ENCODE results near the gene SYNPR. TPM values are rescaled to one million over a fixed set of nuclear protein-coding genes. Genes with fewer than 3 reads are reported as not detected.

The SYNPR gene
- total and polyA plus RNA-seq, 5 experiments from 2014 or later, result not detected

- DNase-seq (no peak), ATAC-seq (no peak)
- POLR2A ChIA-PET, result no interaction called here
- H3K4me1 Mint-ChIP-seq, result no peaks in the 10 kb centered on the region
- no peaks in the 10 kb centered on the region for H3K36me3 Mint-ChIP-seq
- no peak overlapping the region for H3K4me3 Mint-ChIP-seq
- H3K27me3 Mint-ChIP-seq, result no peaks in the 10 kb centered on the region
- H3K9me3 Mint-ChIP-seq, result no peaks in the 10 kb centered on the region
- H3K27ac Mint-ChIP-seq, result no peak overlapping the region
Observed at GRCh38 chr3:63324621-63325020, 46.5 kb downstream of the SYNPR start.

DNA sequence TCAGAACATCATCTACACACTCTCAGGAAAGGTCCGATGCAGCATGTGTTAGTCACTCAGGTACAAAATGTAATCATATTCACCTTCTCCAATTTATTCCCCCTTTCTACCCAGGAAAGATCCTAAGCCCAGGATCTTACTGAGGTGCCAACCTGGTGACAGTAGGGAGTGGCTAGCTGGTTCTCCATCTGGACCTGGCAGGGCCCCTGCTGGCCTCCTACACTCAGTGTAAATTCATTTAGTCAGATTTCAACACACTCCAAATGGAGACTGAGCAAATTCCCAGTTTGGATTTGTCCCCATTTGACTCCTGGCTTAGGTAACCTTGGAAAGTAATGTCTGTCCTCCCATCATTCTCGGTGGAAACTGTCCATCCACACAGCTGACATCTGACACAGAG lies 47.3 kb downstream of the SYNPR start:
- Mint-ChIP-seq H3K9me3 (no peaks in the 10 kb centered on the region), H3K27me3 (no peaks in the 10 kb centered on the region), H3K36me3 (no peaks in the 10 kb centered on the region), H3K4me3 (no peak overlapping the region), H3K27ac (no peak overlapping the region), H3K4me1 (no peaks in the 10 kb centered on the region)
- no peak for DNase-seq
- ATAC-seq, result no peak
- POLR2A ChIA-PET, result no interaction called here

GRCh38 chr3:63328365-63328764 lies 50.3 kb downstream of the SYNPR start:
- no peaks in the 10 kb centered on the region for H3K9me3 Mint-ChIP-seq
- no peak overlapping the region for H3K27ac Mint-ChIP-seq
- ATAC-seq (no peak), DNase-seq (no peak)
- no peaks in the 10 kb centered on the region for H3K4me1 Mint-ChIP-seq
- H3K4me3 Mint-ChIP-seq, result no peak overlapping the region
- H3K27me3 Mint-ChIP-seq, result peaks cover 0 to 6% (median 3%) of the 10 kb centered on the region in 5 donors
- POLR2A ChIA-PET, result no interaction called here
- H3K36me3 Mint-ChIP-seq, result no peaks in the 10 kb centered on the region

GRCh38 chr3:63331520-63331919 lies 53.4 kb downstream of the SYNPR start:
- ATAC-seq (no peak), DNase-seq (no peak)
- no peak overlapping the region for H3K27ac Mint-ChIP-seq
- POLR2A ChIA-PET, result no interaction called here
- H3K4me1 Mint-ChIP-seq, result no peaks in the 10 kb centered on the region
- H3K36me3 Mint-ChIP-seq, result no peaks in the 10 kb centered on the region
- H3K27me3 Mint-ChIP-seq, result peaks cover 0 to 6% (median 3%) of the 10 kb centered on the region in 5 donors
- no peak overlapping the region for H3K4me3 Mint-ChIP-seq
- H3K9me3 Mint-ChIP-seq, result no peaks in the 10 kb centered on the region

GRCh38 chr3:63333815-63334214 lies 55.7 kb downstream of the SYNPR start:
- Mint-ChIP-seq H3K4me3 (no peak overlapping the region), H3K36me3 (no peaks in the 10 kb centered on the region), H3K4me1 (no peaks in the 10 kb centered on the region), H3K27me3 (peaks cover 0 to 6% (median 3%) of the 10 kb centered on the region in 5 donors), H3K27ac (no peak overlapping the region), H3K9me3 (no peaks in the 10 kb centered on the region)
- POLR2A ChIA-PET, result no interaction called here
- no peak for ATAC-seq
- no peak for DNase-seq

DNA sequence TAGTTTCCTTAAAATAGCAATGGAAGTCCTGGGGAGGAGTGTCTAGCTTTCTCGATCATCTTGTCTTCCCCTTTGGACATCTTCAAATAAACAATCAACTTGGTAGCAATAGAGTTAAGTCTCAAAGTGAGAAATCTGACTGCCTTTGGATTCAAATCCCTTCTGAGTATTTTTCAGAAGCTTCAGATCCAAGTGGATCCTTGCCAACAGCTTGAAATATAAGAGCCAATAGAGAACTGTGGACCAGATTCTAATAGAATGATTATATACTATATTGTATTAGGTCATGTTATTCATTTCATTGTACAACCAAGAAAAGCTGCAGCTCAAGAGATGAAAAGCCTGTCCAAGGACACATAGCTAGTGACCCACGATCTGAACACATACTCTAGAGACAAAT lies 60.2 kb downstream of the SYNPR start:
- Mint-ChIP-seq H3K4me3 (no peak overlapping the region), H3K4me1 (no peaks in the 10 kb centered on the region), H3K36me3 (peaks cover 0 to 3% (median 0%) of the 10 kb centered on the region in 3 donors), H3K27ac (no peak overlapping the region), H3K27me3 (peaks cover 0 to 4% (median 2%) of the 10 kb centered on the region in 5 donors), H3K9me3 (peaks cover 0 to 6% (median 0%) of the 10 kb centered on the region in 9 donors)
- ATAC-seq, result no peak
- no peak for DNase-seq
- POLR2A ChIA-PET, result no interaction called here

DNA sequence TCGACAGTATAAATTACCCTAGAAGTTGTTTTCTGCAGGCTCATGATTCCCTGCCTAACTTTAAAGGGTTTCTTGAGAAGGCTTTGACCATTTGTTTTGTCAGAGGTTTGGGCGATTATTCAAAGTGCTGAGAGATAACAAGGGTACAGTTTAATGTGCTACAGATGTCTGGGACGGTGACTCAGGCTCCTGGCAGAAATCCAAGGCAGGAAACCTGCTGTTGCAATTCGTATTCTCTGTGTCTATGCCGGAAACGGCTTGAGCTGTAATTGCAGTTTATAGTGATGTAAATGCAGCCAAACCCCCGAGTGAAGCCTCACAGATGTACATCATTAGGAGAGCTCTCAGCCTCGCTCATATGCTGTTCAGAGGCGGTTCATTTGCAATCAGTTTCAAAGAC lies 65.6 kb downstream of the SYNPR start:
- H3K9me3 Mint-ChIP-seq, result peaks cover 0 to 6% (median 0%) of the 10 kb centered on the region in 9 donors
- H3K36me3 Mint-ChIP-seq, result peaks cover 0 to 3% (median 0%) of the 10 kb centered on the region in 3 donors
- H3K27me3 Mint-ChIP-seq, result peaks cover 0 to 13% (median 6%) of the 10 kb centered on the region in 5 donors
- peaks cover 0 to 2% (median 0%) of the 10 kb centered on the region in 4 donors for H3K4me1 Mint-ChIP-seq
- DNase-seq, result no peak
- POLR2A ChIA-PET, result no interaction called here
- no peak for ATAC-seq
- H3K4me3 Mint-ChIP-seq, result no peak overlapping the region
- H3K27ac Mint-ChIP-seq, result no peak overlapping the region

GRCh38 chr3:63344661-63345060 lies 66.6 kb downstream of the SYNPR start:
- Mint-ChIP-seq H3K4me3 (no peak overlapping the region), H3K27me3 (peaks cover 4 to 19% (median 9%) of the 10 kb centered on the region in 5 donors), H3K9me3 (peaks cover 0 to 6% (median 0%) of the 10 kb centered on the region in 9 donors), H3K36me3 (peaks cover 0 to 3% (median 0%) of the 10 kb centered on the region in 3 donors), H3K27ac (no peak overlapping the region), H3K4me1 (peaks cover 0 to 2% (median 0%) of the 10 kb centered on the region in 4 donors)
- POLR2A ChIA-PET, result no interaction called here
- DNase-seq (no peak), ATAC-seq (no peak)

DNA sequence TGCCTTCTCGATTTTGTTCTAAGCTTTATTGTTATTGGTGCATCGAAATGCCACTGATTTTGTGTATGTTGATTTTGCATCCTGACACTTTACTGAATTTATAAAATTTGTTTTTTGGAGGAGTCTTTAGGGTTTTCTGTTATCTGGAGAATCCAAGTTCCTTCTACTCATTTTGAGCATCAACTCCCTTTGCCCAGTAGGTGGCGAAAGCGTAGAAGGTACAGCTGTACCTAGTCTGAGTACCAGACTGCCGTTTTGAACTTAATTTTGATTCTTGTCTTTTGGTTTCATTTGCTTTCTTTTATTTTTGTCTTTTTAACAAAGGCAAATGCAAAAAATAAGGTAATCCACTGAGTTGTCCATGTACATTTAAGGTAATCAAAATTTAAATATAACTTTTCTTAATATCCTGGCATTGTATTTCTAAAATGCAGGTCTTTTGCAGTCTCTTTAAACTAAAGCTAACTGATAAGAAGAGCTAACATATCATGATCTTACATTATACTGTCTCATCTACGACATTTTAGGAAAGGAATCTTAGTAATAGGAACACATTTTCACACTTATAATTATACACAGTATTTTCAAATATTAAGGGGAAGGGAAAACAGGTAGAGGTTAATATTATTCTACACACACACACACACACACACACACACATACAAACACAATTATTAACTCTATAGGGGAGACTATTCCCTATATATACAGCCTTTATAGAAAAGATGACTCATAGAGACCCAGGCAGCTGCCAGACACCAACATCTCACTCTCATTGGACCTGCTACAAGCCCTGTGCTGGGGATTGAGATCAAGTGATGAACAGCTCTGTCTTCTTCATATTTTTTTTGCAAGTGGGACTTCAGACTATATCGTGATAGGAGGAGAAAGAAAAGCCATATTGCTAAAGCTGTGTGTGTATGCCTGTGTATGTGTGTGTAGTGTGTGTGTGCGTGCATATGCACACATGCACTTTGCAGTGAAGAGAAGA lies 71.8 kb downstream of the SYNPR start:
- POLR2A ChIA-PET, result no interaction called here
- ATAC-seq, result no peak
- Mint-ChIP-seq H3K27me3 (peaks cover 11 to 47% (median 24%) of the 10 kb centered on the region in 5 donors), H3K4me1 (no peaks in the 10 kb centered on the region), H3K4me3 (no peak overlapping the region), H3K27ac (no peak overlapping the region), H3K36me3 (no peaks in the 10 kb centered on the region), H3K9me3 (no peaks in the 10 kb centered on the region)
- DNase-seq, result peak in 1 of 10 donors; percentile 9

DNA sequence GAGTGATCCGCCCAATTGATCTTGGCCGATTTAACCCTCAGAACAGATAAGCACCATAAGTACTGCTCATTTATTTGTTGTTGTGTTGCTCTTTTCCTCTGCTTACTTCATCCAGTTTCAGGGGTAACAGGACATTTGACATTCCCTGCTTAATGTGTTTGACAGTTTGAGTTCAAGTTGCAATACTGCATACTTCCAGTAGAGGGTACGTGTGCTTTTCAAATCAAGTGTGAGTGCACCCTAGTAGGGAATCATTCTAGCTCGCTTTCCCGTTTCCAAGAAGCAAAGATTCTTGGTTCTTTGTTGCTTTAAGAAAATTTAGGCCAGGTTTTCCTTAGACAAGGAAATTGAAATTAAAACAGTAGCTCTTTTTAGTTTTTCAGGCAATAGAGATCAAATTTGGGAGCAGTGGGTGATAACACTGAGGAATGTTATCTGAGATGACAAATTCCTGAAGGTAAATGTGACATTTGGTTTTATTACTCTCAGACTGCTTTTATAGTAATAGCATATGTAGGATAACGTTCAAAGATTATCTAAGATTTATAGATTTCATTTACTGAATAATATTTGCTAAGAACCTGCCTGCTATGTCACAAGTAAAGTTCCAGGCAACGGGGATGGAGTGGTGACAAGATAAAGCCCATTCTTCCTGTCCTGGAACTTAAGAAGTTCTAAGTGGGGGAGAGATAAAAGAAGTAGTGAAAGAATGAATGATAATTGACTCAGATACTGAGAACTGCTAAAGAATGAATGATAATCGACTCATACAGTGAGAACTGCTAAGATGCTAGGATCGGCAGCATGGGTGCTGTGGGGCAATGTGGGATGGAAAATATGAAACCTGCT lies 73.3 kb downstream of the SYNPR start:
- Mint-ChIP-seq H3K4me3 (no peak overlapping the region), H3K27me3 (peaks cover 12 to 62% (median 26%) of the 10 kb centered on the region in 5 donors), H3K4me1 (no peaks in the 10 kb centered on the region), H3K36me3 (no peaks in the 10 kb centered on the region), H3K27ac (no peak overlapping the region), H3K9me3 (no peaks in the 10 kb centered on the region)
- ATAC-seq, result no peak
- POLR2A ChIA-PET, result no interaction called here
- peak in 1 of 10 donors; percentile 10 for DNase-seq

DNA sequence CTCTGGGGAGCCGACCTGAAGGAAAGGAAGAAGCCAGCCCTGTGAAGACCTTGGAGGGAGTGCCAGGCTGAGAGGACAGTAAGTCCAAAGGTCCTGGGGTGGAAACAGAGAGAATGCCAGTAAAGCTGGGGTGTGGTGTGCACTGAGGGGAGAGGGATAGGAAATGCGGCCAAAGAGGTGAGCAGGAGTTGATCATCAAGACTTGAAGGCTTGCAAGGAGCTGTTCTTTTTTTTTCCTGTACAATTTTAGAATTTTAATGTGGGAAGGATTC lies 73.8 kb downstream of the SYNPR start:
- no peak overlapping the region for H3K4me3 Mint-ChIP-seq
- no peak overlapping the region for H3K27ac Mint-ChIP-seq
- POLR2A ChIA-PET, result no interaction called here
- peaks cover 12 to 62% (median 26%) of the 10 kb centered on the region in 5 donors for H3K27me3 Mint-ChIP-seq
- no peaks in the 10 kb centered on the region for H3K9me3 Mint-ChIP-seq
- DNase-seq, result no peak
- no peaks in the 10 kb centered on the region for H3K36me3 Mint-ChIP-seq
- ATAC-seq, result no peak
- H3K4me1 Mint-ChIP-seq, result no peaks in the 10 kb centered on the region

GRCh38 chr3:63353383-63353782 lies 75.3 kb downstream of the SYNPR start:
- no peak overlapping the region for H3K27ac Mint-ChIP-seq
- peaks cover 16 to 52% (median 29%) of the 10 kb centered on the region in 5 donors for H3K27me3 Mint-ChIP-seq
- no peaks in the 10 kb centered on the region for H3K36me3 Mint-ChIP-seq
- no peaks in the 10 kb centered on the region for H3K4me1 Mint-ChIP-seq
- DNase-seq (no peak), ATAC-seq (no peak)
- no peak overlapping the region for H3K4me3 Mint-ChIP-seq
- POLR2A ChIA-PET, result no interaction called here
- H3K9me3 Mint-ChIP-seq, result no peaks in the 10 kb centered on the region

DNA sequence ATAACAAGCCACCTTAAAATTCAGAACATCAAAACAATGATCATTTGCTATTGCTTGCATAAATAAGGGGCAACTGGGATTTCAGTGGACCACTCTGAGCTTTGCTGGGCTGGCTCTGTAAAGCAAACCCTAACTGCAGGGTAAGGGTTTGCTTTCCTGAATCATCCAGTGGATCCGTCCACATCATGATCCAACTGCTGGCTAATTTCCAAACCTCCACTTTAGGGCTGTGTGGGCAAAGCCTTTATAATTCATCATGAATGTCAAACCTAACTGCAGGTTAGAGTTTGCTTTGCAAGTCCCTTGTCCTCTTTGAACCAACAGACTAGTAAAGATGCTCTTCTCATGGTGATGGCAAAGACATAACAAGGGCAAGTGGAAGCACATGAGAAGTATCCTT lies 76.1 kb downstream of the SYNPR start:
- H3K4me3 Mint-ChIP-seq, result no peak overlapping the region
- no peaks in the 10 kb centered on the region for H3K4me1 Mint-ChIP-seq
- H3K27ac Mint-ChIP-seq, result no peak overlapping the region
- no peak for ATAC-seq
- H3K9me3 Mint-ChIP-seq, result no peaks in the 10 kb centered on the region
- POLR2A ChIA-PET, result no interaction called here
- H3K27me3 Mint-ChIP-seq, result peaks cover 12 to 44% (median 27%) of the 10 kb centered on the region in 5 donors
- no peaks in the 10 kb centered on the region for H3K36me3 Mint-ChIP-seq
- no peak for DNase-seq

All from naive thymus-derived CD8-positive, alpha-beta T cell (primary cell).